Ovary (tissue), 9 donors: Measurements from ENCODE around the gene AGO1. TPM values are rescaled to one million over a fixed set of nuclear protein-coding genes. Genes with fewer than 3 reads are reported as not detected.
"Not testable (repeated sequence)": the region's sequence is repeated elsewhere in the genome, so short reads cannot be mapped to it uniquely, and the experiment has no call there.

ENCODE experiments used
- DNase-seq, 5 donors: peaks; one replicate each; pipeline ENCODE4 v3.0.0-alpha.2; 2019 to 2020
- H3K27ac ChIP-seq, 2 donors: fragments of 200-600 bp; one replicate each; pipeline versions ENCODE4 v1.5.1 to v1.8.0; 2019 to 2022
- H3K27me3 ChIP-seq: fragments of 200-600 bp; one replicate; pipeline ENCODE4 v1.8.0; 2022
- H3K36me3 ChIP-seq: fragments of 200-600 bp; sonication (generic); one replicate; pipeline ENCODE4 v1.5.1; 2019
- H3K4me1 ChIP-seq: one replicate; pipeline ENCODE4 v1.8.1; 2013; ENCODE audit warnings: mild to moderate bottlenecking, moderate library complexity; ENCODE audit not compliant: insufficient read depth
- H3K4me3 ChIP-seq: fragments of 200-600 bp; sonication (generic); one replicate; pipeline ENCODE4 v1.5.1; 2017
- H3K9me3 ChIP-seq, 2 donors: fragments of 200-600 bp in 1 of 2; sonication (generic) in 1 of 2; one replicate each; pipeline versions ENCODE4 v1.5.1 to v1.8.1; 2013 to 2019; ENCODE audit warnings: mild to moderate bottlenecking in 1 of 2, moderate library complexity in 1 of 2
- EP300 ChIP-seq: sonication (generic); formaldehyde crosslinking; IDR thresholded peaks from one replicate; pipeline ENCODE4 v1.6.1; 2017; ENCODE audit warnings: antibody characterized with exemption
- POLR2A ChIP-seq: fragments of 450-650 bp; IDR thresholded peaks from one replicate; pipeline ENCODE4 v1.6.1; 2017; ENCODE audit warnings: antibody characterized with exemption, mild to moderate bottlenecking, moderate library complexity
- WGBS, 3 donors: extraction: QIAGEN DNeasy Blood & Tissue Kit in 1 of 3; methylation state at CpG; one replicate each; pipeline versions ENCODE4 v1.1.5 to v1.1.7; 2013 to 2017; 5-methylcytosine and 5-hydroxymethylcytosine counted together
- intact Hi-C, 4 donors: fragments of 100-400 bp; cut with DNase I; formaldehyde crosslinking; loops; one replicate each; pipeline versions ENCODE4 v1.11.0 to v1.15.1; 2022 to 2023
- polyA plus RNA-seq, 2 donors: library from polyadenylated mRNA; stranded (reverse); fragments of 200-250 nt in 1 of 2; fragments of 350-450 nt in 1 of 2; fragmentation: Illumina TruSeq in 1 of 2; extraction: RNeasy Lipid Tissue Mini Kit (QIAGEN cat#74804) in 1 of 2; gene quantifications; one replicate each; pipeline ENCODE4 v1.2.3, GENCODE V29; 2013 to 2014
- total RNA-seq, 7 donors: library from RNA; depleted of rRNA in 2 of 7; stranded (reverse); fragments of >200 nt in 2 of 7; fragmentation: NEBNext Ultra II Directional in 3 of 7; extraction: Animal tissue kit (Norgen Biotek cat#: 25700) in 3 of 7; gene quantifications; one replicate each; pipeline versions ENCODE4 v1.1.0 to v1.2.4, GENCODE V29; 2016 to 2023
- TF ChIP-seq, protein P1 (sequence below), 3 donors: fragments of 450-650 bp in 2 of 3; fragments of 200-600 bp in 1 of 3; IDR thresholded peaks; one replicate each; pipeline versions ENCODE4 v1.5.1 to v1.8.0; 2016 to 2022; ENCODE audit warnings: antibody characterized with exemption in 3 of 3, mild to moderate bottlenecking in 1 of 3
- donor health status: DM: no; HTN: no; CAD: no; lungs with moderate emphysema.
- donor health status: DM: no; HTN: no; CAD: no.
- donor health status: Bipolar disorder and iron deficiency.
- donor health status: DM: yes; HTN: yes; CAD: no.
- donor health status: DM: no; HTN: no; CAD: no.
- donor health status: DM: yes; HTN: yes; CAD: no.

AGO1 gene
- total and polyA plus RNA-seq, 9 donors: 5.1 to 34.0 (median 27.6) TPM

DNA sequence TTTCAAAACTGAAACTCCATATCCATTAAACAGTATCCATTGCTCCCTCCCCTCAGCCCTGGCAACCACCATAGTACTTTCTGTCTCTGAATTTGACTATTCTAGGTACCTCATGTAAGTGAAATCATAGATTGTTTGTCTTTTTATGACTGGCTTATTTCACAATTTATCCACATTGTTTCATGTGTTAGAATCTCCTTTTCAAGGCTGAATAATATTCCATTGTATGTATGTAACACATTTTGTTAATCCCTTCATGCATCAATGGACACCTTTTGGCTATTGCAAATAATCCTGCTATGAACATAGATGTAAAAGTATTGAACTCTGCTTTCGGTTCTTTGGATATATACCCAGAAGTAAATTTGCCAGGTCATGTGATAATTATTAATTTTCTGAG lies 85.4 kb downstream of the AGO1 start:
- Histone ChIP-seq H3K9me3 (no peaks in the 10 kb centered on the region), H3K4me1 (no peaks in the 10 kb centered on the region), H3K27ac (no peak overlapping the region), H3K4me3 (no peak overlapping the region), H3K36me3 (no peaks in the 10 kb centered on the region), H3K27me3 (no peaks in the 10 kb centered on the region)
- intact Hi-C loops: no loop called here
- TF ChIP-seq EP300 (no peak), POLR2A (no peak)
- TF ChIP-seq, protein P1, sequence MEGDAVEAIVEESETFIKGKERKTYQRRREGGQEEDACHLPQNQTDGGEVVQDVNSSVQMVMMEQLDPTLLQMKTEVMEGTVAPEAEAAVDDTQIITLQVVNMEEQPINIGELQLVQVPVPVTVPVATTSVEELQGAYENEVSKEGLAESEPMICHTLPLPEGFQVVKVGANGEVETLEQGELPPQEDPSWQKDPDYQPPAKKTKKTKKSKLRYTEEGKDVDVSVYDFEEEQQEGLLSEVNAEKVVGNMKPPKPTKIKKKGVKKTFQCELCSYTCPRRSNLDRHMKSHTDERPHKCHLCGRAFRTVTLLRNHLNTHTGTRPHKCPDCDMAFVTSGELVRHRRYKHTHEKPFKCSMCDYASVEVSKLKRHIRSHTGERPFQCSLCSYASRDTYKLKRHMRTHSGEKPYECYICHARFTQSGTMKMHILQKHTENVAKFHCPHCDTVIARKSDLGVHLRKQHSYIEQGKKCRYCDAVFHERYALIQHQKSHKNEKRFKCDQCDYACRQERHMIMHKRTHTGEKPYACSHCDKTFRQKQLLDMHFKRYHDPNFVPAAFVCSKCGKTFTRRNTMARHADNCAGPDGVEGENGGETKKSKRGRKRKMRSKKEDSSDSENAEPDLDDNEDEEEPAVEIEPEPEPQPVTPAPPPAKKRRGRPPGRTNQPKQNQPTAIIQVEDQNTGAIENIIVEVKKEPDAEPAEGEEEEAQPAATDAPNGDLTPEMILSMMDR (IDR thresholded peaks at IDR 0.05): no peak
- WGBS, 3 donors: 97 to 100% (median 98%) methylated on average over 1 of the region's 1 CpG
- DNase-seq: no peak

DNA sequence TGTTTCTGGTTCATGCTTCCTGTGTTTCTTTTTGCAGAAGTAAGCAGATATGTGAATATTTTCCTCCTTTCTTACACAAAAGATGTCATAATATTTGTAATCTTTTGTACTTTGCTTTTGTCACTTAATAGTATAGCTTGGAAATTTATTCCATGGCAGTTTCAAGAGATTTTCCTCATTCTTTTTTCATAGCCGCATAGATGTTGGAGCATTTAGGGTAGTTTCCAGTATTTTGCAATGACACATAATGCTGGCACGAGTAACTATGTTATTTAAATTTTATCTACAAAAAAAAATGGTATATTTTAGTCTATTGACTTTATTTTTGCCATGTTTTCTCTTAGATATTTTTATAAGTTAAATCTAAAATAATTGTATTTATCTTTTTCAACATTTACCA lies 88.6 kb downstream of the AGO1 start:
- H3K36me3 ChIP-seq: no peaks in the 10 kb centered on the region
- TF ChIP-seq EP300 (no peak), POLR2A (no peak)
- TF ChIP-seq, protein P1 (IDR thresholded peaks at IDR 0.05): no peak
- H3K27me3 ChIP-seq: no peaks in the 10 kb centered on the region
- no peak overlapping the region for H3K4me3 ChIP-seq
- DNase-seq: no peak
- no peaks in the 10 kb centered on the region for H3K9me3 ChIP-seq
- intact Hi-C loops: no loop called here
- WGBS, 3 donors: 58 to 81% (median 75%) methylated on average over 2 of the region's 2 CpGs
- H3K27ac ChIP-seq: no peak overlapping the region
- no peaks in the 10 kb centered on the region for H3K4me1 ChIP-seq

DNA sequence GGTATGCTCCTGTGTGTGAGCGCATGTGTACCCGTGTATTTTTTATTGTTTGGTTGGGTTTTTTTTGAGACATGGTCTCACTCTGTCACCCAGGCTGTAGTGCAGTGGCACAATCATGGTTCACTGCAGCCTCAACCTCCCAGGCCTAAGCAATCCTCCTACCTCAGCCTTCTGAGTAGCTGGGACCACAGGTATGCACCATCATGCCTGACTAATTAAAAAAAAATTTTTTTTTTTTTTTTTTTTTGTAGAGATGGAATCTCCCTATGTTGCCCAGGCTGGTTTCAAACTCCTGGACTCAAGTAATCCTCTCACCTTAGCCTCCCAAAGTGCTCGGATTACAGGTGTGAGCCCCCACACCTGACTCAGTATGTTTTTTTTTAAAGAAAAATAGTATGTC lies 89.6 kb downstream of the AGO1 start:
- H3K9me3 ChIP-seq, intact Hi-C loops, H3K27me3 ChIP-seq, H3K36me3 ChIP-seq, H3K4me3 ChIP-seq, DNase-seq, H3K27ac ChIP-seq, H3K4me1 ChIP-seq: not testable (repeated sequence)
- 90 to 97% (median 97%) methylated on average over 3 of the region's 3 CpGs for WGBS, 3 donors

GRCh38 chr1:35980090-35980489 lies 97.1 kb downstream of the AGO1 start:
- Histone ChIP-seq H3K27ac (no peak overlapping the region), H3K4me3 (no peak overlapping the region), H3K4me1 (no peaks in the 10 kb centered on the region), H3K9me3 (no peaks in the 10 kb centered on the region), H3K27me3 (no peaks in the 10 kb centered on the region), H3K36me3 (no peaks in the 10 kb centered on the region)
- no peak for TF ChIP-seq POLR2A
- no peak for TF ChIP-seq EP300
- TF ChIP-seq, protein P1 (IDR thresholded peaks at IDR 0.05): no peak
- intact Hi-C loops: no loop called here
- no peak for DNase-seq

Other genes starting within 250 kb of the AGO1 start
- 10 to 100 TPM; 16.7 to 39.8 (median 36.9) TPM for gene PSMB2, start 241.7 kb upstream of the AGO1 start, total RNA-seq
- 10 to 100 TPM; 32.0 to 88.7 TPM for gene PSMB2, start 241.7 kb upstream of the AGO1 start, polyA plus RNA-seq
- gene C1orf216, start 164.3 kb upstream of the AGO1 start, total RNA-seq: 10 to 100 TPM in 5 of 7 donors, 1 to 10 TPM in 2; 8.0 to 13.8 (median 12.1) TPM
- gene C1orf216, start 164.3 kb upstream of the AGO1 start, polyA plus RNA-seq: 10 to 100 TPM in 1 of 2 donors, 1 to 10 TPM in 1; 6.5 to 20.0 TPM
- 1 to 10 TPM in 1 of 7 donors, under 1 TPM in 4, not detected in 2; 0.05 to 1.8 (median 0.20) TPM for gene CLSPN, start 113.2 kb upstream of the AGO1 start, total RNA-seq
- under 1 TPM; 0.15 to 0.60 TPM for gene CLSPN, start 113.2 kb upstream of the AGO1 start, polyA plus RNA-seq
- 10 to 100 TPM in 3 of 7 donors, 1 to 10 TPM in 4; 6.5 to 14.3 (median 9.9) TPM for gene AGO4, start 75.2 kb upstream of the AGO1 start, total RNA-seq
- gene AGO4, start 75.2 kb upstream of the AGO1 start, polyA plus RNA-seq: 1 to 10 TPM; 6.7 to 10.0 TPM
- 10 to 100 TPM; 15.4 to 44.1 (median 31.5) TPM for gene AGO3, start 47.9 kb downstream of the AGO1 start, total RNA-seq
- gene AGO3, start 47.9 kb downstream of the AGO1 start, polyA plus RNA-seq: 10 to 100 TPM in 1 of 2 donors, 1 to 10 TPM in 1; 3.8 to 11.2 TPM
- 10 to 100 TPM in 1 of 7 donors, 1 to 10 TPM in 4, under 1 TPM in 2; 0.28 to 22.5 (median 2.1) TPM for gene TEKT2, start 200.9 kb downstream of the AGO1 start, total RNA-seq
- under 1 TPM; 0.12 to 0.36 TPM for gene TEKT2, start 200.9 kb downstream of the AGO1 start, polyA plus RNA-seq
- 10 to 100 TPM; 21.0 to 52.2 (median 27.4) TPM for gene ADPRS, start 205.7 kb downstream of the AGO1 start, total RNA-seq
- 10 to 100 TPM; 14.9 to 24.8 TPM for gene ADPRS, start 205.7 kb downstream of the AGO1 start, polyA plus RNA-seq
- gene COL8A2, start 242.0 kb downstream of the AGO1 start, total RNA-seq: 1 to 10 TPM; 2.5 to 6.2 (median 4.1) TPM
- gene COL8A2, start 242.0 kb downstream of the AGO1 start, polyA plus RNA-seq: 1 to 10 TPM; 2.3 to 4.6 TPM